Cardiac fibroblast (primary cell): ENCODE results near the gene TMEM127.

ENCODE experiments used
- DNase-seq, 2 donors: peaks; one replicate each; pipeline versions ENCODE4 v3.0.0 to v3.0.0-alpha.2; 2010; ENCODE audit warnings: low read depth in 2 of 2
- H3K4me3 ChIP-seq, 2 donors: replicated peaks in 1 of 2; 1 replicate in 1 of 2; 2 replicates in 1 of 2; pipeline ENCODE4 v1.5.1; 2011; ENCODE audit warnings: low read depth in 2 of 2, low read length in 2 of 2, mild to moderate bottlenecking in 2 of 2, moderate library complexity in 1 of 2
- CTCF ChIP-seq: IDR thresholded peaks from one replicate; pipeline ENCODE4 v1.5.1; 2011; ENCODE audit warnings: low read depth, mild to moderate bottlenecking, low read length, inconsistent platforms

Gene TMEM127

GRCh38 chr2:96265840-96266679 lies at the start of gene TMEM127, which contains the start of gene CIAO1:
TSS of gene TMEM127 (minus strand) at chr2:96265997. CDS start at chr2:96265381, 616 bp downstream.
TSS of gene CIAO1 (plus strand) at chr2:96266225. CDS start at chr2:96266351, 126 bp downstream.
- TF ChIP-seq CTCF = peak; percentile 44
- peak; percentile 98 to 99 for DNase-seq
- H3K4me3 ChIP-seq = peak within 1 kb of the TSS; percentile 96 to 97

GRCh38 chr2:96315005-96315399 lies 49.2 kb upstream of the TMEM127 start:
- peak in 1 of 2 donors; percentile 41 for DNase-seq
- H3K4me3 ChIP-seq = no peak overlapping the region
- no peak for TF ChIP-seq CTCF

- TF ChIP-seq CTCF = no peak
- H3K4me3 ChIP-seq = no peak overlapping the region
- no peak for DNase-seq
Observed at GRCh38 chr2:96308248-96308647, 42.5 kb upstream of the TMEM127 start.

GRCh38 chr2:96306370-96306769 lies 40.6 kb upstream of the TMEM127 start:
- TF ChIP-seq CTCF = no peak

GRCh38 chr2:96305979-96306308 lies 40.1 kb upstream of the TMEM127 start:
- DNase-seq = peak in 1 of 2 donors; percentile 13
- H3K4me3 ChIP-seq = peak overlapping the region; percentile 96 to 99
- no peak for TF ChIP-seq CTCF

More at GRCh38 chr2:96306370-96306769, 40.6 kb upstream of the TMEM127 start:
- peak overlapping the region in 1 of 2 donors; percentile 99 for H3K4me3 ChIP-seq
- no peak for DNase-seq

GRCh38 chr2:96305091-96305978 lies 39.5 kb upstream of the TMEM127 start, which contains the start of gene SNRNP200:
TSS of gene SNRNP200 (minus strand) at chr2:96305546. CDS start at chr2:96305437, 109 bp downstream.
- no peak for TF ChIP-seq CTCF
- peak; percentile 84 to 85 for DNase-seq
- H3K4me3 ChIP-seq = peak within 1 kb of the TSS; percentile 96 to 99
